IMR-90 (cell line): ENCODE measurements around the gene ZDHHC7. TPM values are rescaled to one million over a fixed set of nuclear protein-coding genes. Genes with fewer than 3 reads are reported as not detected.

Source experiments
- ATAC-seq: fragments of 200-7000 bp; cut with Tn5 transposase; 2 replicates; pipeline ENCODE4 v1.9.1; 2020; ENCODE audit warnings: low read depth, mild to moderate bottlenecking, moderate library complexity
- BruUV-seq: library from RNA; stranded (reverse); fragments of 400-500 nt; replicated peaks from 2 replicates; lab custom pipeline; 2021; lab: Mats Ljungman, UMichigan
- CTCF ChIA-PET: fragments of 300-600 bp; formaldehyde crosslinking; extraction: SDS; loops from one replicate; lab custom pipeline; 2021; ENCODE audit warnings: antibody characterized with exemption; lab: Yijun Ruan, JAX
- POLR2A ChIA-PET: fragments of 300-600 bp; sonication (Branson Sonifier 250); formaldehyde crosslinking; loops from one replicate; lab custom pipeline; 2022; ENCODE audit warnings: antibody characterized with exemption; ENCODE audit not compliant: unreplicated experiment; lab: Charles Lee
- DNase-seq: peaks from one replicate; pipeline ENCODE4 v3.0.0; 2013
- H2AFZ ChIP-seq: replicated peaks from 2 replicates; pipeline ENCODE3; 2013; ENCODE audit warnings: low read length, mild to moderate bottlenecking; ENCODE audit not compliant: poor library complexity
- H2AK5ac ChIP-seq: 2 replicates; pipeline ENCODE4 v1.6.1; 2013; ENCODE audit warnings: low read depth, low read length, inconsistent platforms
- H2AK9ac ChIP-seq: replicated peaks from 2 replicates; pipeline ENCODE3; 2013; ENCODE audit warnings: mild to moderate bottlenecking, low read depth, low read length, moderate library complexity; ENCODE audit not compliant: poor library complexity
- H2BK120ac ChIP-seq: 2 replicates; pipeline ENCODE4 v1.6.1; 2013; ENCODE audit warnings: low read depth, low read length, inconsistent platforms
- H2BK15ac ChIP-seq: 3 replicates; pipeline ENCODE4 v1.6.1; 2013; ENCODE audit warnings: low read depth, low read length, inconsistent platforms
- H2BK20ac ChIP-seq: 2 replicates; pipeline ENCODE4 v1.6.1; 2013; ENCODE audit warnings: low read depth, mild to moderate bottlenecking, inconsistent platforms, low read length, moderate library complexity
- H2BK5ac ChIP-seq: 2 replicates; pipeline ENCODE4 v1.6.1; 2013; ENCODE audit warnings: mild to moderate bottlenecking, low read depth, low read length, inconsistent platforms; ENCODE audit not compliant: poor library complexity, severe bottlenecking
- H3K14ac ChIP-seq: replicated peaks from 2 replicates; pipeline ENCODE4 v1.6.1; 2013; ENCODE audit warnings: low read depth, low read length, inconsistent platforms
- H3K18ac ChIP-seq: 2 replicates; pipeline ENCODE4 v1.6.1; 2013; ENCODE audit warnings: low read depth, low read length, control low read depth
- H3K23ac ChIP-seq: 2 replicates; pipeline ENCODE4 v1.6.1; 2013; ENCODE audit warnings: low read depth, low read length, inconsistent platforms
- H3K27ac ChIP-seq: 2 replicates; pipeline ENCODE4 v1.5.1; 2013; ENCODE audit warnings: mild to moderate bottlenecking, control low read depth, low read length; ENCODE audit not compliant: insufficient read depth
- H3K27me3 ChIP-seq: 2 replicates; pipeline ENCODE4 v1.6.1; 2013; ENCODE audit warnings: low read length; ENCODE audit not compliant: control insufficient read depth, insufficient read depth
- H3K36me3 ChIP-seq: 2 replicates; pipeline ENCODE4 v1.6.1; 2013; ENCODE audit warnings: low read length, mixed read lengths; ENCODE audit not compliant: control insufficient read depth, insufficient read depth
- H3K4ac ChIP-seq: 2 replicates; pipeline ENCODE4 v1.6.1; 2013; ENCODE audit warnings: low read depth, low read length, inconsistent platforms
- H3K4me1 ChIP-seq: 2 replicates; pipeline ENCODE4 v1.6.1; 2013; ENCODE audit warnings: low read length, mixed read lengths; ENCODE audit not compliant: control insufficient read depth, insufficient read depth
- H3K4me2 ChIP-seq: 2 replicates; pipeline ENCODE4 v1.6.1; 2013; ENCODE audit warnings: low read depth, mild to moderate bottlenecking, control low read depth, low read length, moderate library complexity
- H3K4me3 ChIP-seq: 2 replicates; pipeline ENCODE4 v1.5.1; 2013; ENCODE audit warnings: low read depth, mild to moderate bottlenecking, control low read depth, low read length, moderate library complexity; ENCODE audit not compliant: insufficient read depth
- H3K56ac ChIP-seq: 2 replicates; pipeline ENCODE4 v1.6.1; 2013; ENCODE audit warnings: low read length, inconsistent platforms; ENCODE audit not compliant: insufficient read depth; ENCODE audit errors: extremely low read depth
- H3K79me1 ChIP-seq, 2 experiments: 2 replicates each; pipeline ENCODE4 v1.6.1; 2013; ENCODE audit warnings: low read length in 2 of 2, inconsistent platforms in 1 of 2, low read depth in 1 of 2
- H3K9ac ChIP-seq: 2 replicates; pipeline ENCODE4 v1.6.1; 2013; ENCODE audit warnings: low read depth, low read length, control low read depth
- H3K9me1 ChIP-seq: 2 replicates; pipeline ENCODE4 v1.6.1; 2013; ENCODE audit warnings: low read length, inconsistent platforms; ENCODE audit not compliant: insufficient read depth
- H3K9me3 ChIP-seq: 2 replicates; pipeline ENCODE4 v1.6.1; 2013; ENCODE audit warnings: low read length; ENCODE audit not compliant: control insufficient read depth, insufficient read depth
- H4K20me1 ChIP-seq: 2 replicates; pipeline ENCODE4 v1.6.1; 2013; ENCODE audit warnings: low read length, inconsistent platforms; ENCODE audit not compliant: insufficient read depth
- H4K5ac ChIP-seq: 2 replicates; pipeline ENCODE4 v1.6.1; 2013; ENCODE audit warnings: mild to moderate bottlenecking, low read depth, low read length, control low read depth
- H4K8ac ChIP-seq, 2 experiments: 2 replicates each; pipeline ENCODE4 v1.6.1; 2013; ENCODE audit warnings: low read depth in 2 of 2, low read length in 2 of 2, control low read depth in 1 of 2, inconsistent platforms in 1 of 2
- H4K91ac ChIP-seq: 2 replicates; pipeline ENCODE4 v1.6.1; 2013; ENCODE audit warnings: low read depth, low read length, inconsistent platforms; ENCODE audit not compliant: insufficient read depth
- CHD1 ChIP-seq: IDR thresholded peaks from 2 replicates; pipeline ENCODE4 v1.6.1; 2012; ENCODE audit warnings: low read depth, low read length, improper control_type of control experiment
- CTCF ChIP-seq: conservative IDR thresholded peaks from 2 replicates; pipeline ENCODE4 v1.5.1; 2012; ENCODE audit warnings: mild to moderate bottlenecking, low read depth, low read length, improper control_type of control experiment
- FOS ChIP-seq: fragments of 150-350 bp; IDR thresholded peaks from 2 replicates; pipeline ENCODE4 v1.6.1; 2016; ENCODE audit warnings: low read depth, low read length
- MAFK ChIP-seq: IDR thresholded peaks from 2 replicates; pipeline ENCODE4 v1.6.1; 2012; ENCODE audit warnings: low read depth, low read length, improper control_type of control experiment
- MXI1 ChIP-seq: IDR thresholded peaks from 2 replicates; pipeline ENCODE4 v1.6.1; 2012; ENCODE audit warnings: low read depth, mild to moderate bottlenecking, low read length, moderate library complexity, borderline replicate concordance
- RAD21 ChIP-seq: IDR thresholded peaks from 2 replicates; pipeline ENCODE4 v1.6.1; 2012; ENCODE audit warnings: low read length, improper control_type of control experiment
- RFX5 ChIP-seq: IDR thresholded peaks from 2 replicates; pipeline ENCODE4 v1.8.0; 2012; ENCODE audit warnings: low read depth, mild to moderate bottlenecking, low read length, moderate library complexity
- USF2 ChIP-seq: fragments of 150-350 bp; IDR thresholded peaks from 2 replicates; pipeline ENCODE4 v1.6.1; 2017; ENCODE audit warnings: mild to moderate bottlenecking, antibody characterized with exemption, low read length, low read depth
- WGBS, 2 experiments: methylation state at CpG; one replicate each; pipeline versions ENCODE4 v1.1.5 to v1.1.7; 2013; ENCODE audit warnings: missing lambda C conversion rate in 2 of 2; ENCODE audit not compliant: insufficient read length in 1 of 2; ENCODE audit errors: extremely low coverage in 2 of 2; 5-methylcytosine and 5-hydroxymethylcytosine counted together
- dilution Hi-C: fragments of 300-500 bp; cut with HindIII; formaldehyde crosslinking; loops from one replicate; pipeline ENCODE4 v1.14.3; 2018; ENCODE audit warnings: low sequenced_read_pairs; ENCODE audit not compliant: unreplicated experiment
- in situ Hi-C: fragments of 300-500 bp; cut with MboI; formaldehyde crosslinking; loops from 3 replicates; pipeline ENCODE4 v1.14.3; 2019; ENCODE audit warnings: low sequenced_read_pairs, inconsistent platforms, mixed read lengths
- intact Hi-C: fragments of 100-400 bp; cut with micrococcal nuclease; formaldehyde crosslinking; loops from 2 replicates; pipeline ENCODE4 v1.10.0; 2022
- polyA plus RNA-seq, 3 experiments: library from polyadenylated mRNA; depleted of rRNA; stranded (reverse); fragments of >200 nt; gene quantifications; 2 replicates each; pipeline ENCODE4 v1.2.3, GENCODE V29; 2012; ENCODE audit warnings: low replicate concordance in 1 of 3
- total RNA-seq: library from RNA; depleted of rRNA; stranded (reverse); fragments of >200 nt; gene quantifications from 2 replicates; pipeline ENCODE4 v1.2.3, GENCODE V29; 2012

The ZDHHC7 gene
- total and polyA plus RNA-seq, 2 of the 4 experiments (the other 2 are of a cell fraction), result 80.1 to 97.1 TPM

GRCh38 chr16:85008271-85008670 is 3.1 kb downstream of the ZDHHC7 start:
- H3K9me1 ChIP-seq, result peaks cover 22% of the 10 kb centered on the region
- no peak overlapping the region for H3K9ac ChIP-seq
- no peak overlapping the region for H3K4me3 ChIP-seq
- peak overlapping the region; percentile 24 for H2AK9ac ChIP-seq
- H3K23ac ChIP-seq, result peak overlapping the region; percentile 39; the same call in 1 of the 2 replicates
- 0 out of 2 replicates have a peak, but pooled peaks cover under 1% of the 10 kb centered on the region for H3K36me3 ChIP-seq
- H3K14ac ChIP-seq, result no peak overlapping the region
- DNase-seq (no peak), ATAC-seq (no peak)
- H3K4me2 ChIP-seq, result no peak overlapping the region
- 0 out of 4 replicates have a peak overlapping the region, but pooled peaks of 1 of the 2 experiments have one; percentile 32 for H4K8ac ChIP-seq
- no peak overlapping the region for H3K18ac ChIP-seq
- H2BK5ac ChIP-seq, result no peak overlapping the region
- peak overlapping the region; percentile 63; the same call in 1 of the 2 replicates for H2AK5ac ChIP-seq
- no peak overlapping the region for H2AFZ ChIP-seq
- no peaks in the 10 kb centered on the region for H3K27me3 ChIP-seq
- BruUV-seq, result no TSS peak
- no peak overlapping the region for H3K56ac ChIP-seq
- no peak overlapping the region for H4K5ac ChIP-seq
- H2BK20ac ChIP-seq, result no peak overlapping the region
- dilution Hi-C loops, result no loop called here
- H4K91ac ChIP-seq, result no peak overlapping the region
- intact Hi-C loops, result no loop called here
- TF ChIP-seq RFX5 (no peak), MXI1 (no peak), RAD21 (no peak), USF2 (no peak), CTCF (no peak), FOS (no peak), MAFK (no peak), CHD1 (no peak)
- no peak overlapping the region; the same call in 2 of the 3 replicates for H2BK15ac ChIP-seq
- no peak overlapping the region for H2BK120ac ChIP-seq
- in situ Hi-C loops, result no loop called here
- peaks cover 9 to 58% of the 10 kb centered on the region in 2 experiments; a peak in 3 of 4 replicates for H3K79me1 ChIP-seq
- H3K9me3 ChIP-seq, result no peaks in the 10 kb centered on the region
- H4K20me1 ChIP-seq, result peaks cover 13% of the 10 kb centered on the region; the same call in 1 of the 2 replicates
- WGBS, 2 experiments, result 100% methylated on average over 1 of the region's 3 CpGs; no CpG with 5 or more reads in 1 of the 2 experiments
- CTCF ChIA-PET, result no interaction called here
- POLR2A ChIA-PET, result no interaction called here
- no peak overlapping the region for H3K4ac ChIP-seq
- H3K27ac ChIP-seq, result no peak overlapping the region
- H3K4me1 ChIP-seq, result peaks cover 26% of the 10 kb centered on the region
